GM23338 (cell line): ENCODE data around the gene CAPN15. TPM values are rescaled to one million over a fixed set of nuclear protein-coding genes. Genes with fewer than 3 reads are reported as not detected.

Experiments used
- ATAC-seq: fragments of 200-7000 bp; cut with Tn5 transposase; 3 replicates; pipeline ENCODE4 v1.9.1; 2020
- DNase-seq: peaks from one replicate; pipeline ENCODE4 v3.0.0-alpha.2; 2015; ENCODE audit warnings: low spot score
- H2AFZ ChIP-seq: fragments of 200-600 bp; sonication (generic); 2 replicates; pipeline ENCODE4 v1.8.0; 2016; ENCODE audit warnings: antibody characterized with exemption, mild to moderate bottlenecking, moderate library complexity
- H3F3A ChIP-seq: fragments of 200-600 bp; sonication (generic); replicated peaks from 2 replicates; pipeline ENCODE4 v1.8.0; 2017; ENCODE audit warnings: antibody characterized with exemption, mixed run types, low read depth
- H3K27ac ChIP-seq: fragments of 200-600 bp; sonication (generic); 2 replicates; pipeline ENCODE4 v1.6.1; 2016; ENCODE audit warnings: low read depth
- H3K27me3 ChIP-seq: fragments of 200-600 bp; sonication (generic); 2 replicates; pipeline ENCODE4 v1.8.0; 2016; ENCODE audit warnings: mild to moderate bottlenecking, mixed run types, moderate library complexity; ENCODE audit not compliant: insufficient read depth
- H3K36me3 ChIP-seq: fragments of 200-600 bp; sonication (generic); 2 replicates; pipeline ENCODE4 v1.8.0; 2016; ENCODE audit warnings: mild to moderate bottlenecking; ENCODE audit not compliant: insufficient read depth
- H3K4me1 ChIP-seq: fragments of 200-600 bp; sonication (generic); 2 replicates; pipeline ENCODE4 v1.8.0; 2016; ENCODE audit warnings: mild to moderate bottlenecking, moderate library complexity; ENCODE audit not compliant: insufficient read depth
- H3K4me2 ChIP-seq: fragments of 200-600 bp; sonication (generic); 2 replicates; pipeline ENCODE4 v1.7.1; 2017; ENCODE audit warnings: mixed run types
- H3K4me3 ChIP-seq: fragments of 200-600 bp; sonication (generic); 2 replicates; pipeline ENCODE4 v1.6.1; 2016; ENCODE audit warnings: mixed run types
- H3K79me2 ChIP-seq: fragments of 200-600 bp; sonication (generic); replicated peaks from 2 replicates; pipeline ENCODE4 v1.8.0; 2017; ENCODE audit warnings: mild to moderate bottlenecking; ENCODE audit not compliant: insufficient read depth
- H3K9me2 ChIP-seq: fragments of 200-600 bp; sonication (generic); 2 replicates; pipeline ENCODE4 v1.8.0; 2017; ENCODE audit not compliant: insufficient read depth
- H4K20me1 ChIP-seq: fragments of 200-600 bp; sonication (generic); replicated peaks from 2 replicates; pipeline ENCODE4 v1.8.0; 2017; ENCODE audit warnings: mild to moderate bottlenecking; ENCODE audit not compliant: insufficient read depth
- H3K27ac Mint-ChIP-seq: 2 replicates; pipeline ENCODE4 v1.8.0; 2020; ENCODE audit warnings: inconsistent platforms, mild to moderate bottlenecking, moderate library complexity, mixed read lengths
- H3K27me3 Mint-ChIP-seq: 3 replicates; pipeline ENCODE4 v1.8.0; 2022; ENCODE audit warnings: low read depth, mild to moderate bottlenecking, moderate library complexity, mixed read lengths, inconsistent platforms; ENCODE audit not compliant: insufficient read depth, poor library complexity
- H3K36me3 Mint-ChIP-seq: 3 replicates; pipeline ENCODE4 v1.8.0; 2021; ENCODE audit warnings: low read depth, mild to moderate bottlenecking, inconsistent platforms, moderate library complexity, mixed read lengths
- H3K4me1 Mint-ChIP-seq: 3 replicates; pipeline ENCODE4 v1.8.0; 2020; ENCODE audit warnings: mild to moderate bottlenecking, inconsistent platforms, mixed read lengths
- H3K4me3 Mint-ChIP-seq: 3 replicates; pipeline ENCODE4 v1.8.0; 2021; ENCODE audit warnings: moderate library complexity, mild to moderate bottlenecking, inconsistent platforms, mixed read lengths
- H3K9me3 Mint-ChIP-seq: 3 replicates; pipeline ENCODE4 v1.8.0; 2020; ENCODE audit warnings: moderate library complexity, mild to moderate bottlenecking, inconsistent platforms, mixed read lengths
- CREB1 ChIP-seq: fragments of 250-450 bp; sonication (Bioruptor Pico); IDR thresholded peaks from 2 replicates; pipeline ENCODE4 v1.5.0; 2020; ENCODE audit warnings: low read depth, mild to moderate bottlenecking, moderate library complexity
- CTCF ChIP-seq, 2 experiments: fragments of 200-600 bp in 1 of 2; sonication (generic) in 1 of 2; conservative IDR thresholded peaks; 2 replicates each; pipeline versions ENCODE4 v1.5.1 to v1.6.1; 2016 to 2017; ENCODE audit warnings: antibody characterized with exemption in 2 of 2, low read depth in 2 of 2, mild to moderate bottlenecking in 2 of 2, moderate library complexity in 1 of 2
- EZH2 ChIP-seq: fragments of 200-600 bp; sonication (generic); IDR thresholded peaks from one replicate; pipeline ENCODE4 v1.8.0; 2017; ENCODE audit warnings: antibody characterized with exemption, mild to moderate bottlenecking, low read depth; ENCODE audit not compliant: unreplicated experiment
- EZH2phosphoT487 ChIP-seq: fragments of 200-600 bp; sonication (generic); IDR thresholded peaks from one replicate; pipeline ENCODE4 v1.8.1; 2018; ENCODE audit warnings: antibody characterized with exemption; ENCODE audit not compliant: unreplicated experiment
- NANOG ChIP-seq: IDR thresholded peaks from 2 replicates; pipeline ENCODE4 v1.6.1; 2016; ENCODE audit warnings: antibody characterized with exemption, borderline replicate concordance
- STAT1 ChIP-seq: IDR thresholded peaks from one replicate; pipeline ENCODE4 v1.6.1; 2016; ENCODE audit warnings: antibody characterized with exemption; ENCODE audit not compliant: unreplicated experiment
- ZNF114 ChIP-seq: fragments of 250-450 bp; sonication (Bioruptor Pico); IDR thresholded peaks from 2 replicates; pipeline ENCODE4 v1.5.0; 2020; ENCODE audit warnings: mild to moderate bottlenecking, moderate library complexity
- ZNF331 ChIP-seq: fragments of 250-450 bp; sonication (Bioruptor Pico); IDR thresholded peaks from 2 replicates; pipeline ENCODE4 v1.5.0; 2020; ENCODE audit warnings: low read depth, mild to moderate bottlenecking, moderate library complexity
- ZNF462 ChIP-seq: fragments of 250-450 bp; sonication (Bioruptor Pico); IDR thresholded peaks from 2 replicates; pipeline ENCODE4 v1.5.0; 2020; ENCODE audit warnings: mild to moderate bottlenecking, moderate library complexity
- polyA plus RNA-seq: library from polyadenylated mRNA; unstranded; fragments of >200 nt; fragmentation: Nextera tagmentation; extraction: Ambion mirVana; gene quantifications from 2 replicates; pipeline ENCODE4 v1.2.1, GENCODE V29; 2016
- total RNA-seq: library from RNA; depleted of rRNA; stranded (reverse); fragments of >200 nt; shearing (Covaris generic); gene quantifications from 2 replicates; pipeline ENCODE4 v1.2.3, GENCODE V29; 2014
- TF ChIP-seq, protein P1 (sequence below): IDR thresholded peaks from 2 replicates; pipeline ENCODE4 v1.6.1; 2016; ENCODE audit warnings: antibody characterized with exemption

CAPN15 gene
- total and polyA plus RNA-seq, 2 experiments from 2014 or later, result 27.3 to 164 TPM

DNA sequence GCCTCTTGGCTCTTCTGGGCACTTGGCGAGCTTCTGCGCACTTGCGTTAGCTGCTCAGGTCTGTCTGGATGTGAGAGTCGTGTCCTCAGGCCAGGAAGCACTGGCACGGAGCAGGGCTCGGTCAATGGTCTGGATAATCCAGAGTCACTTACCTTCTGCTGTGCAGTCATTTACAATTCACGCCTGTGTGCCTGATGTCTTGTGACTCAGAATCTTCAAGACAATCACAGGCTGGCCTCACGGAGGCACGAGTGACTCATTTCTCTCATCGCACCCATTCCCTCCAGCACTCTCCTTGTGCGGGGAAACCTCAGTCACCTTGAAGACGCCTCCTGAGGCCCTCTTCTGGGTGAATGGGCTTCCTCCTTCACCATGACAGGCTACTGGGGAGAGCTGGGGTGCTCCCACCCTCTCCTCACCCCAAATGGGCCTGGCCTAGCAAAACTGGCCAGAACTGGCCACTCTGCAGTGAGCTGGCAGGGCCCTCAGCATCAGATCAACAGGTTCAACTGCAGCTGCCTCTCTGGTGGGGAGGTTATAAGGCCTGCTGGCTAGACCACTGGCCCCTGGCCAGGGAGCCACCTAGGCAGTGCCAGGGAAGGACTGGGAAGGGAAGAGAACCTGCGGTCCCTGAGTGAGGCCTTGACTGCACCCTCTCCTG is 1.9 kb upstream of the CAPN15 start:
- H3K27me3 Mint-ChIP-seq, result peaks cover 15% of the 10 kb centered on the region
- Histone ChIP-seq H3K9me2 (no peaks in the 10 kb centered on the region), H3K27me3 (no peaks in the 10 kb centered on the region), H3K4me2 (peak overlapping the region; percentile 97), H4K20me1 (peaks cover 22% of the 10 kb centered on the region), H2AFZ (no peak overlapping the region), H3F3A (0 out of 2 replicates have a peak, but pooled peaks cover 8% of the 10 kb centered on the region), H3K27ac (no peak overlapping the region), H3K4me3 (peak overlapping the region; percentile 90), H3K36me3 (no peaks in the 10 kb centered on the region), H3K79me2 (peaks cover 31% of the 10 kb centered on the region), H3K4me1 (peaks cover 6% of the 10 kb centered on the region; the same call in 1 of the 2 replicates)
- H3K4me3 Mint-ChIP-seq, result peak overlapping the region; percentile 86
- H3K27ac Mint-ChIP-seq, result no peak overlapping the region
- H3K9me3 Mint-ChIP-seq, result no peaks in the 10 kb centered on the region; the same call in 2 of the 3 replicates
- TF ChIP-seq EZH2 (no peak), NANOG (no peak), STAT1 (no peak), ZNF331 (CRISPR knock-in tag) (no peak), CREB1 (CRISPR knock-in tag) (no peak)
- TF ChIP-seq, protein P1, sequence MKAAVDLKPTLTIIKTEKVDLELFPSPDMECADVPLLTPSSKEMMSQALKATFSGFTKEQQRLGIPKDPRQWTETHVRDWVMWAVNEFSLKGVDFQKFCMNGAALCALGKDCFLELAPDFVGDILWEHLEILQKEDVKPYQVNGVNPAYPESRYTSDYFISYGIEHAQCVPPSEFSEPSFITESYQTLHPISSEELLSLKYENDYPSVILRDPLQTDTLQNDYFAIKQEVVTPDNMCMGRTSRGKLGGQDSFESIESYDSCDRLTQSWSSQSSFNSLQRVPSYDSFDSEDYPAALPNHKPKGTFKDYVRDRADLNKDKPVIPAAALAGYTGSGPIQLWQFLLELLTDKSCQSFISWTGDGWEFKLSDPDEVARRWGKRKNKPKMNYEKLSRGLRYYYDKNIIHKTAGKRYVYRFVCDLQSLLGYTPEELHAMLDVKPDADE, result no peak
- ATAC-seq (no peak), DNase-seq (no peak)
- H3K4me1 Mint-ChIP-seq, result peaks cover 22% of the 10 kb centered on the region
- H3K36me3 Mint-ChIP-seq, result peaks cover 5% of the 10 kb centered on the region; the same call in 2 of the 3 replicates

GRCh38 chr16:526181-527014 is 1.1 kb upstream of the CAPN15 start:
- Histone ChIP-seq H3K4me2 (peak overlapping the region; percentile 97), H3K4me3 (peak overlapping the region; percentile 90), H3K27ac (peak overlapping the region; percentile 55; the same call in 1 of the 2 replicates), H4K20me1 (peaks cover 22% of the 10 kb centered on the region), H3K9me2 (no peaks in the 10 kb centered on the region), H3K36me3 (no peaks in the 10 kb centered on the region), H3F3A (0 out of 2 replicates have a peak, but pooled peaks cover 8% of the 10 kb centered on the region), H3K79me2 (peaks cover 39% of the 10 kb centered on the region), H3K4me1 (peaks cover 6% of the 10 kb centered on the region; the same call in 1 of the 2 replicates), H3K27me3 (no peaks in the 10 kb centered on the region), H2AFZ (no peak overlapping the region)
- DNase-seq (peak; percentile 76), ATAC-seq (peak; percentile 35)
- H3K27ac Mint-ChIP-seq, result peak overlapping the region; percentile 47; the same call in 1 of the 2 replicates
- peaks cover 22% of the 10 kb centered on the region for H3K4me1 Mint-ChIP-seq
- H3K9me3 Mint-ChIP-seq, result no peaks in the 10 kb centered on the region; the same call in 2 of the 3 replicates
- peak overlapping the region; percentile 86 for H3K4me3 Mint-ChIP-seq
- peaks cover 5% of the 10 kb centered on the region; the same call in 2 of the 3 replicates for H3K36me3 Mint-ChIP-seq
- peaks cover 13% of the 10 kb centered on the region for H3K27me3 Mint-ChIP-seq
- no peak for TF ChIP-seq NANOG
- TF ChIP-seq CREB1 (CRISPR knock-in tag), result no peak
- no peak for TF ChIP-seq ZNF114
- TF ChIP-seq ZNF462, result no peak
- TF ChIP-seq CTCF (conservative IDR thresholded peaks at IDR 0.05; ENCODE audit: low read depth in 2 of 2), result no peak
- no peak for TF ChIP-seq EZH2phosphoT487
